ENCODE results near the gene CCM2. TPM values are rescaled to one million over a fixed set of nuclear protein-coding genes. Genes with fewer than 3 reads are reported as not detected.

CCM2 gene
- total and polyA plus RNA-seq, 2 of the 8 experiments (the other 6 are each of a cell fraction or from before 2014, with no cell fraction given) = 31.6 to 41.2 TPM

DNA sequence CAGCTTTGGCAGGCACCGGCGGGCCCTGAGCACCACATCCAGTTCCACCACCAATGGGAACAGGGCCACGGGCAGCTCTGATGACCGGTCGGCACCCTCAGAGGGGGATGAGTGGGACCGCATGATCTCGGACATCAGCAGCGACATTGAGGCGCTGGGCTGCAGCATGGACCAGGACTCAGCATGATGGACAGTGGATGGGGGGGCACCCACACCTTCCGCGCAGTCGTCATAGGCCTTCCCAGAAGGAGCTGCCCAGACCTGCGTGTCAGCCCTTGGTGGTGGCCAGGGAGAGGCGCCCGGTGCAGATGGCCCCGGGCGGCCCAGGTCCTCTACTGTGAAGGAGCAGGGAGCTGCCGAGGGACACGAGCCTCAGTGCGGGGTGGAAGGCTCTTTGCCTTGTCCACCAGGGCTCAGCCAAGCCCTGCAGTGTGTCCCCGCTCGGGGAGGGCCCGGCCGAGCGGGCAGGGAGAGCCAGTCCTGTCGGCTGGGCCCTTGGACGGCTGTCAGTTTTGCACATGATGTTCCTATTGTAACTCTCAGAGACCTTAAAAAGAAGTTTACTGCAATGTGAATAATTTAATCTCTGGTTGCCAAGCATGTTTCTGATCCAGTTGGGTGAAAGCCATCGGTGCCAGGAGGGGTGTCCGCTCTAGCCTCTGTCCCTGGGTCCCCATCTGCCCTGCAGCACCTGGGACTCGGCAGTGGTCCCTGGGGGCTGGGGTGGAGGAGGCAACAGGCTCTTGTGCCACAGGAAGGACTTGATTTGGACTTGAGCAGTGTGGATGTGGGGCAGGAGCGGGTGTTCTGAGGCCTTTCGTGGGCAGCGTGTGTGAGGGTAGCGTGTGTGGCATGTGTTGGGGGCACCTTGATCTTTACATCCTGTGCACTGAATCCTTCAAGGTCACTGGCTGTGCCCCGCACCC is 76.1 kb downstream of the CCM2 start (continued):
- TF ChIP-seq RXRA (IDR thresholded peaks at IDR 0.05; ENCODE audit: insufficient read depth, low read depth, low read length) (no peak), TCF12 (IDR thresholded peaks at IDR 0.05; ENCODE audit: low read depth, low read length) (no peak), JUN (IDR thresholded peaks at IDR 0.05; ENCODE audit: low read depth, low read length) (no peak), CHD1 (IDR thresholded peaks at IDR 0.05; ENCODE audit: low read depth, low read length) (no peak), POLR2A (IDR thresholded peaks at IDR 0.05; ENCODE audit: control extremely low read depth in 1 of 2, low read depth in 2 of 2, low read length in 2 of 2) (no peak), POU5F1 (IDR thresholded peaks at IDR 0.05; ENCODE audit: low read depth, low read length) (no peak), SAP30 (IDR thresholded peaks at IDR 0.05; ENCODE audit: insufficient read depth, insufficient replicate concordance, low read length) (no peak)

Data from H1 (cell line).